HFFc6 (cell line): ENCODE data around the gene HOXB8. TPM values are rescaled to one million over a fixed set of nuclear protein-coding genes. Genes with fewer than 3 reads are reported as not detected.

Source experiments
- DNase-seq: peaks from one replicate; pipeline ENCODE4 v3.0.0-alpha.2; 2018
- H3K27ac Mint-ChIP-seq: 2 replicates; pipeline ENCODE4 v1.8.0; 2020; ENCODE audit warnings: mild to moderate bottlenecking, mixed read lengths
- H3K27me3 Mint-ChIP-seq: 2 replicates; pipeline ENCODE4 v1.8.0; 2021; ENCODE audit warnings: mild to moderate bottlenecking, moderate library complexity, mixed read lengths; ENCODE audit not compliant: insufficient read depth
- H3K36me3 Mint-ChIP-seq: 2 replicates; pipeline ENCODE4 v1.8.0; 2021; ENCODE audit warnings: low read depth, mixed read lengths
- H3K4me1 Mint-ChIP-seq: 2 replicates; pipeline ENCODE4 v1.8.0; 2020; ENCODE audit warnings: low read depth, mixed read lengths
- H3K4me3 Mint-ChIP-seq: 2 replicates; pipeline ENCODE4 v1.8.0; 2020; ENCODE audit warnings: mild to moderate bottlenecking, moderate library complexity, mixed read lengths
- H3K9me3 Mint-ChIP-seq: 2 replicates; pipeline ENCODE4 v1.8.0; 2020; ENCODE audit warnings: mild to moderate bottlenecking, mixed read lengths
- CTCF ChIP-seq: fragments of 200-600 bp; sonication (generic); IDR thresholded peaks from 2 replicates; pipeline ENCODE4 v1.5.0; 2021; ENCODE audit warnings: antibody characterized with exemption, mild to moderate bottlenecking
- total RNA-seq, 6 experiments: library from RNA; stranded (reverse); fragmentation: NEBNext Ultra II Directional; extraction: Animal tissue kit (Norgen Biotek cat#: 25700); gene quantifications; 2 replicates in 1 of 6; 3 replicates in 5 of 6; pipeline ENCODE4 v1.2.3, GENCODE V29; 2021

HOXB8 gene
- total RNA-seq, 6 experiments from 2014 or later, result not detected

GRCh38 chr17:48630009-48630924, 15.2 kb upstream of the HOXB8 start:
- no peak overlapping the region for H3K27ac Mint-ChIP-seq

GRCh38 chr17:48629411-48629759, 14.3 kb upstream of the HOXB8 start:
- H3K4me1 Mint-ChIP-seq, result no peaks in the 10 kb centered on the region
- TF ChIP-seq CTCF, result no peak
- H3K36me3 Mint-ChIP-seq, result no peaks in the 10 kb centered on the region
- no peak for DNase-seq
- H3K9me3 Mint-ChIP-seq, result no peaks in the 10 kb centered on the region
- H3K27me3 Mint-ChIP-seq, result peaks cover 69% of the 10 kb centered on the region
- H3K4me3 Mint-ChIP-seq, result no peak overlapping the region
- H3K27ac Mint-ChIP-seq, result no peak overlapping the region

More at GRCh38 chr17:48630009-48630924, 15.2 kb upstream of the HOXB8 start:
- no peak for TF ChIP-seq CTCF
- H3K27me3 Mint-ChIP-seq, result peaks cover 75% of the 10 kb centered on the region
- DNase-seq, result no peak
- no peak overlapping the region for H3K4me3 Mint-ChIP-seq
- H3K9me3 Mint-ChIP-seq, result no peaks in the 10 kb centered on the region
- no peaks in the 10 kb centered on the region for H3K4me1 Mint-ChIP-seq
- H3K36me3 Mint-ChIP-seq, result no peaks in the 10 kb centered on the region

- Mint-ChIP-seq H3K4me3 (no peak overlapping the region), H3K36me3 (no peaks in the 10 kb centered on the region), H3K27ac (no peak overlapping the region)
Observed at GRCh38 chr17:48628649-48629410, 13.7 kb upstream of the HOXB8 start.

GRCh38 chr17:48627623-48628521, 12.8 kb upstream of the HOXB8 start:
- H3K27ac Mint-ChIP-seq, result no peak overlapping the region
- peaks cover 75% of the 10 kb centered on the region for H3K27me3 Mint-ChIP-seq
- no peak for TF ChIP-seq CTCF
- no peaks in the 10 kb centered on the region for H3K36me3 Mint-ChIP-seq
- DNase-seq, result no peak
- H3K4me1 Mint-ChIP-seq, result no peaks in the 10 kb centered on the region
- H3K9me3 Mint-ChIP-seq, result no peaks in the 10 kb centered on the region
- no peak overlapping the region for H3K4me3 Mint-ChIP-seq

More at GRCh38 chr17:48628649-48629410, 13.7 kb upstream of the HOXB8 start:
- DNase-seq, result no peak
- H3K9me3 Mint-ChIP-seq, result no peaks in the 10 kb centered on the region
- peaks cover 70% of the 10 kb centered on the region for H3K27me3 Mint-ChIP-seq
- TF ChIP-seq CTCF, result no peak
- no peaks in the 10 kb centered on the region for H3K4me1 Mint-ChIP-seq

DNA sequence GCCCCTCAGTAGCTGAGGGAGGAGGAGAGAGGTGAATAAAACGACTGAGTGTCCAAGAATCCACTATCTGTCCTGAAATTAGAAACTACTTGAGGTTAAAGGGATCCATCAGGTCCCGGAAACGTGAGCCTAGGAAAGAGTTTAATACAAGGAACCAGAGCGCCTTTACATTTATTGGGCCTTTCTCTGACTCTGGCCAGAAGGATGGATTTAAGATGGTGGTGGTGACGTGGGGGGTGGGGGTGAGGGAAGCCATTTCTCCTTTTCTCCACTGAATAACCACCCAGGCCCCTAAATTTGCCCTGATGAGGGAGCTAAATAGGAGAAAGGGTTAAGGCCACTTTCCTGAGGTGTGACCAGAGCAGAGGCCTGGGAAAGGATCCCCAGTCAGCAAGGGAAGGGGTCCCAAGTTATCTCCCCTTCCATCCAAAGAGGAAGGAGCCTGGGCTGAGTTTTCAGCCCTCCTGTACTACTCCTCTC, 12.1 kb upstream of the HOXB8 start:
- Mint-ChIP-seq H3K4me1 (no peaks in the 10 kb centered on the region), H3K27ac (no peak overlapping the region), H3K9me3 (no peaks in the 10 kb centered on the region), H3K4me3 (no peak overlapping the region), H3K27me3 (peaks cover 75% of the 10 kb centered on the region), H3K36me3 (no peaks in the 10 kb centered on the region)
- no peak for TF ChIP-seq CTCF
- DNase-seq, result no peak
